WTC11 (cell line): ENCODE results near the gene PDCD6IP. TPM values are rescaled to one million over a fixed set of nuclear protein-coding genes. Genes with fewer than 3 reads are reported as not detected.

ENCODE experiments used
- total RNA-seq: library from RNA; stranded (reverse); gene quantifications from 3 replicates; pipeline ENCODE4 v1.2.3, GENCODE V29; 2021

Gene PDCD6IP
- total RNA-seq, 1 experiment from 2014 or later: 173 TPM

Other genes with a start within 250 kb of the PDCD6IP start
- 56.7 to 65.8 TPM (median 57.4 TPM) in 3 replicates for gene CLASP2, start 80.4 kb upstream of the PDCD6IP start, total RNA-seq